HepG2 (cell line): Measurements from ENCODE around the gene ANKRD35. TPM values are rescaled to one million over a fixed set of nuclear protein-coding genes. Genes with fewer than 3 reads are reported as not detected.

ENCODE experiments used
- ATAC-seq: fragments of 200-7000 bp; cut with Tn5 transposase; 3 replicates; pipeline ENCODE4 v1.9.1; 2020; ENCODE audit warnings: mild to moderate bottlenecking, moderate library complexity
- BruUV-seq: library from RNA; stranded (reverse); fragments of 400-500 nt; replicated peaks from 2 replicates; lab custom pipeline; 2021; lab: Mats Ljungman, UMichigan
- CTCF ChIA-PET: fragments of 300-600 bp; formaldehyde crosslinking; extraction: SDS; loops from one replicate; lab custom pipeline; 2021; ENCODE audit warnings: low total read pairs, inconsistent platforms, low intra/inter-chr PET ratio; lab: Yijun Ruan, JAX
- POLR2A ChIA-PET: fragments of 350-600 bp; sonication (Branson Sonifier 250); formaldehyde crosslinking; loops from one replicate; lab custom pipeline; 2020; ENCODE audit warnings: antibody characterized with exemption, inconsistent platforms; lab: Yijun Ruan, JAX
- DNase-seq: peaks from one replicate; pipeline ENCODE4 v3.0.0-alpha.2; 2015; ENCODE audit warnings: low spot score
- FAIRE-seq: peaks from 3 replicates; lab custom pipeline; 2011; peaks lifted over from hg19 to GRCh38; lab: Jason Lieb, UNC
- H2AFZ ChIP-seq: one replicate; pipeline ENCODE4 v1.6.1; 2011; ENCODE audit warnings: low read length, inconsistent platforms
- H3K27ac ChIP-seq: fragments of 300-600 bp; 3 replicates; pipeline ENCODE4 v1.8.0; 2011; ENCODE audit warnings: mixed run types, mild to moderate bottlenecking, mixed read lengths, low read length, inconsistent platforms; ENCODE audit not compliant: insufficient read depth; ENCODE audit errors: extremely low read length
- H3K27me3 ChIP-seq, 2 experiments: fragments of 200-600 bp in 1 of 2; 2 replicates in 1 of 2; 3 replicates in 1 of 2; pipeline versions ENCODE4 v1.6.0 to v1.8.0; 2011; ENCODE audit warnings: low read length in 2 of 2, mild to moderate bottlenecking in 2 of 2, moderate library complexity in 2 of 2, inconsistent platforms in 1 of 2; ENCODE audit not compliant: insufficient read depth in 2 of 2, control insufficient read depth in 1 of 2
- H3K36me3 ChIP-seq, 2 experiments: fragments of 200-600 bp in 1 of 2; replicated peaks in 1 of 2; 2 replicates in 1 of 2; 3 replicates in 1 of 2; pipeline versions ENCODE4 v1.5.1 to v1.8.0; 2011; ENCODE audit warnings: low read length in 2 of 2, inconsistent platforms in 1 of 2; ENCODE audit not compliant: insufficient read depth in 2 of 2, control insufficient read depth in 1 of 2
- H3K4me1 ChIP-seq: 2 replicates; pipeline ENCODE4 v1.5.1; 2012; ENCODE audit warnings: low read length, inconsistent platforms; ENCODE audit not compliant: insufficient read depth
- H3K4me2 ChIP-seq: 2 replicates; pipeline ENCODE4 v1.6.0; 2011; ENCODE audit warnings: low read depth, low read length, inconsistent platforms
- H3K4me3 ChIP-seq, 3 experiments: fragments of 200-600 bp in 1 of 3; sonication (generic), shearing (Covaris generic) in 1 of 3; replicated peaks in 1 of 3; 2 replicates each; pipeline ENCODE4 v1.5.1; 2011 to 2016; ENCODE audit warnings: low read length in 3 of 3, inconsistent platforms in 2 of 3, low read depth in 2 of 3, mild to moderate bottlenecking in 2 of 3, control low read depth in 1 of 3, mixed read lengths in 1 of 3; ENCODE audit not compliant: insufficient read depth in 1 of 3
- H3K79me2 ChIP-seq: one replicate; pipeline ENCODE4 v1.6.1; 2011; ENCODE audit warnings: low read length, inconsistent platforms; ENCODE audit not compliant: insufficient read depth
- H3K9ac ChIP-seq: 2 replicates; pipeline ENCODE4 v1.6.0; 2011; ENCODE audit warnings: mild to moderate bottlenecking, low read depth, low read length, inconsistent platforms; ENCODE audit not compliant: insufficient read depth
- H3K9me3 ChIP-seq: 2 replicates; pipeline ENCODE4 v1.5.1; 2012; ENCODE audit warnings: mild to moderate bottlenecking, low read length
- H4K20me1 ChIP-seq: 2 replicates; pipeline ENCODE4 v1.6.0; 2011; ENCODE audit warnings: inconsistent platforms, mild to moderate bottlenecking, low read length, moderate library complexity; ENCODE audit not compliant: insufficient read depth
- ADNP ChIP-seq: sonication (generic); formaldehyde crosslinking; IDR thresholded peaks from 2 replicates; pipeline ENCODE4 v1.4.0; 2020; ENCODE audit warnings: missing genetic modification reagents
- ARNT2 ChIP-seq: sonication (generic); formaldehyde crosslinking; IDR thresholded peaks from 2 replicates; pipeline ENCODE4 v1.8.0; 2022; ENCODE audit warnings: mild to moderate bottlenecking, low read depth, missing genetic modification reagents, moderate library complexity
- CBX5 ChIP-seq: sonication (generic); formaldehyde crosslinking; IDR thresholded peaks from 2 replicates; pipeline ENCODE4 v1.4.0; 2020; ENCODE audit warnings: missing genetic modification reagents, borderline replicate concordance
- ESRRA ChIP-seq: sonication (generic); formaldehyde crosslinking; IDR thresholded peaks from 2 replicates; pipeline ENCODE4 v1.5.1; 2020; ENCODE audit warnings: mild to moderate bottlenecking, low read depth, missing genetic modification reagents
- SNRNP70 ChIP-seq: fragments of 200-400 bp; formaldehyde crosslinking; IDR thresholded peaks from 2 replicates; pipeline ENCODE4 v1.6.1; 2017; ENCODE audit warnings: mild to moderate bottlenecking, low read depth, low read length, moderate library complexity
- TMF1 ChIP-seq: sonication (generic); formaldehyde crosslinking; IDR thresholded peaks from 2 replicates; pipeline ENCODE4 v1.8.1; 2022; ENCODE audit warnings: low read depth, missing genetic modification reagents
- ZNF570 ChIP-seq: sonication (generic); formaldehyde crosslinking; IDR thresholded peaks from 2 replicates; pipeline ENCODE4 v1.4.0; 2020; ENCODE audit warnings: mild to moderate bottlenecking, missing genetic modification reagents, borderline replicate concordance
- ZNF598 ChIP-seq: sonication (generic); formaldehyde crosslinking; IDR thresholded peaks from 2 replicates; pipeline ENCODE4 v1.5.1; 2020; ENCODE audit warnings: mild to moderate bottlenecking, missing genetic modification reagents, borderline replicate concordance
- ZNF720 ChIP-seq: sonication (generic); formaldehyde crosslinking; IDR thresholded peaks from 2 replicates; pipeline ENCODE4 v1.4.0; 2020; ENCODE audit warnings: missing genetic modification reagents
- ZNF768 ChIP-seq: sonication (generic); formaldehyde crosslinking; IDR thresholded peaks from 2 replicates; pipeline ENCODE4 v1.4.0; 2020; ENCODE audit warnings: missing genetic modification reagents
- WGBS: methylation state at CpG from one replicate; pipeline ENCODE4 v1.1.6; 2017; ENCODE audit warnings: low lambda C conversion rate; 5-methylcytosine and 5-hydroxymethylcytosine counted together
- in situ Hi-C: cut with HindIII; loops from 2 replicates; pipeline ENCODE4 v1.10.0; 2017; ENCODE audit warnings: low pct_unique_long_range_greater_than_20kb; ENCODE audit not compliant: extremely low pct_ligation_motif_present
- intact Hi-C: fragments of 100-400 bp; cut with micrococcal nuclease; formaldehyde crosslinking; loops from one replicate; pipeline ENCODE4 v1.10.0; 2022; ENCODE audit not compliant: unreplicated experiment
- polyA plus RNA-seq, 8 experiments: library from polyadenylated mRNA; depleted of rRNA in 3 of 8; stranded (reverse) in 7 of 8; unstranded in 1 of 8; fragments of >200 nt; fragmentation: Illumina TruSeq in 4 of 8; extraction: Trizol in 4 of 8; gene quantifications; 2 replicates each; pipeline versions ENCODE4 v1.2.1 to v1.2.3, GENCODE V29; 2011 to 2016; ENCODE audit warnings: low read depth in 4 of 8, missing spikeins in 1 of 8, mixed read lengths in 1 of 8; ENCODE audit not compliant: insufficient read depth in 1 of 8
- total RNA-seq, 5 experiments: library from RNA; depleted of rRNA; stranded (reverse); fragments of >200 nt; fragmentation: Illumina TruSeq; extraction: Trizol; gene quantifications; 2 replicates each; pipeline ENCODE4 v1.2.3, GENCODE V29; 2016; ENCODE audit warnings: low read depth in 1 of 5
- TF ChIP-seq, protein P1 (sequence below), 2 experiments: sonication (generic) in 1 of 2; formaldehyde crosslinking in 1 of 2; IDR thresholded peaks; 2 replicates each; pipeline versions ENCODE4 v1.6.1 to v1.9.0; 2014 to 2022; ENCODE audit warnings: antibody characterized with exemption in 1 of 2, borderline replicate concordance in 1 of 2, inconsistent platforms in 1 of 2, low read depth in 1 of 2, missing genetic modification reagents in 1 of 2
- TF ChIP-seq, protein P2 (sequence below): fragments of 450-650 bp; IDR thresholded peaks from 2 replicates; pipeline ENCODE4 v1.6.1; 2017
- TF ChIP-seq, protein P3 (sequence below): sonication (generic); formaldehyde crosslinking; IDR thresholded peaks from 2 replicates; pipeline ENCODE4 v1.8.0; 2022; ENCODE audit warnings: missing genetic modification reagents, mild to moderate bottlenecking, moderate library complexity, borderline replicate concordance

The ANKRD35 gene
- total and polyA plus RNA-seq, 2 of the 13 experiments (the other 11 are each of a cell fraction or from before 2014, with no cell fraction given): 0.02 TPM; not detected in 1

DNA sequence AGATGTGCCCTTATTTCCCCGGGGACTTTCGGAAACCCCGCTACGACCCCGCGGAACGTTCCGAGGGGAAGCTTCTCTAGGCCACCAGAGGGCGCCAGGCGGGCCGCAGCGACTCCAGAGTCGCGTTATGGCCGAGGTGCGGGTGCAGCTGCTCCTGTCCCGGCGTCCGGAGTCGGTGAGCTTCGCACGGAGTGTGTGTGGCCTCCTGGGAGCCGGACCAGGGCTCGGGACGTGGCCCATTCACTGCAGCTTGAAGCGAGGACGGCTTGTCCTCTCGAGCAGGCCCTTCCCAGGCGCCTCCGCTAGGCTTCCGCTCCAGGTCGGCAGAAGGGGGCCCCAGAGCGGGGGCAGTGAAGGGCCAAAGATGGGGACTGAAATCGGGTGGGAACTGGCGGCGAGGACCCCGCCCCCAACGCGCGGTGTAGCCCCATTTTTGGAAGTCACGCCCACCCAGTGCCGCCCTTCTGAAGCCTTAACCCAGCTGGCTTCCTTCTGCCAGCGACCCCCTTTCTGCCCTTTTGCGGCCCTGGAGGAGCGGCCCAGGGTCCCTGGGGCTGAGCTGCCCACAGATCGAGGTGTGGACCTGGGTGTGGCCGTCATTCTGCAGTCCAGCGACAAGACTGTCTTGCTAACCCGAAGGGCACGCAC, 40.0 kb downstream of the ANKRD35 start, which contains the start of gene NUDT17:
NUDT17 (plus strand) TSS at position 117 of the 648 bp plus-strand sequence; CDS start at position 128, 11 bp downstream.
- in situ Hi-C loops (loop anchor here (10.0 kb wide), 1 partner anchor 169 kb away; no protein-coding TSS in a partner anchor), intact Hi-C loops (loop anchor here (1.0 kb wide), 2 partner anchors 65 to 168 kb away; partner anchors contain the start of gene ITGA10)
- H3K27ac ChIP-seq: no peak within 1 kb of the TSS
- H2AFZ ChIP-seq: no peak within 1 kb of the TSS
- H3K4me3 ChIP-seq: peak within 1 kb of the TSS; percentile 55 to 78 (median 66)
- DNase-seq (peak; percentile 52), FAIRE-seq (peak; percentile 46), ATAC-seq (peak; percentile 87)
- peak within 1 kb of the TSS; percentile 95 for H3K4me2 ChIP-seq
- peak within 1 kb of the TSS; percentile 68 for H3K9ac ChIP-seq
- CTCF ChIA-PET: interaction anchor here (1.2 to 2.5 kb wide), 2 partner anchors 13 to 168 kb away, joined by 3 to 14 read pairs; partner anchors contain the start of gene PIAS3
- WGBS: 3% methylated on average over 8 of the region's 50 CpGs
- no TSS peak for BruUV-seq
- peaks cover 12% of the 10 kb centered on the region for H3K4me1 ChIP-seq
- H3K36me3 ChIP-seq: peaks cover 15 to 27% of the 10 kb centered on the region in 2 experiments
- POLR2A ChIA-PET: interaction anchor here (0.8 to 4.5 kb wide), 12 partner anchors 10 to 118 kb away, joined by 3 to 44 read pairs (median 4); partner anchors contain the start of genes LIX1L, PIAS3, POLR3C and RBM8A
- H3K9me3 ChIP-seq: no peaks in the 10 kb centered on the region
- no peaks in the 10 kb centered on the region for H4K20me1 ChIP-seq
- H3K27me3 ChIP-seq: no peaks in the 10 kb centered on the region
- H3K79me2 ChIP-seq: no peaks in the 10 kb centered on the region
- TF ChIP-seq, protein P1, sequence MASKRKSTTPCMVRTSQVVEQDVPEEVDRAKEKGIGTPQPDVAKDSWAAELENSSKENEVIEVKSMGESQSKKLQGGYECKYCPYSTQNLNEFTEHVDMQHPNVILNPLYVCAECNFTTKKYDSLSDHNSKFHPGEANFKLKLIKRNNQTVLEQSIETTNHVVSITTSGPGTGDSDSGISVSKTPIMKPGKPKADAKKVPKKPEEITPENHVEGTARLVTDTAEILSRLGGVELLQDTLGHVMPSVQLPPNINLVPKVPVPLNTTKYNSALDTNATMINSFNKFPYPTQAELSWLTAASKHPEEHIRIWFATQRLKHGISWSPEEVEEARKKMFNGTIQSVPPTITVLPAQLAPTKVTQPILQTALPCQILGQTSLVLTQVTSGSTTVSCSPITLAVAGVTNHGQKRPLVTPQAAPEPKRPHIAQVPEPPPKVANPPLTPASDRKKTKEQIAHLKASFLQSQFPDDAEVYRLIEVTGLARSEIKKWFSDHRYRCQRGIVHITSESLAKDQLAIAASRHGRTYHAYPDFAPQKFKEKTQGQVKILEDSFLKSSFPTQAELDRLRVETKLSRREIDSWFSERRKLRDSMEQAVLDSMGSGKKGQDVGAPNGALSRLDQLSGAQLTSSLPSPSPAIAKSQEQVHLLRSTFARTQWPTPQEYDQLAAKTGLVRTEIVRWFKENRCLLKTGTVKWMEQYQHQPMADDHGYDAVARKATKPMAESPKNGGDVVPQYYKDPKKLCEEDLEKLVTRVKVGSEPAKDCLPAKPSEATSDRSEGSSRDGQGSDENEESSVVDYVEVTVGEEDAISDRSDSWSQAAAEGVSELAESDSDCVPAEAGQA (IDR thresholded peaks at IDR 0.05; ENCODE audit: low read depth): 0 out of 2 replicates have a peak, but pooled peaks have one; percentile 13
- TF ChIP-seq, protein P1 (CRISPR knock-in tag; IDR thresholded peaks at IDR 0.05; ENCODE audit: borderline replicate concordance): no peak
- TF ChIP-seq ARNT2 (CRISPR knock-in tag) (0 out of 2 replicates have a peak, but pooled peaks have one; percentile 39), ADNP (CRISPR knock-in tag) (no peak), ESRRA (CRISPR knock-in tag) (no peak), CBX5 (CRISPR knock-in tag) (peak; percentile 52; the same call in 1 of the 2 replicates), ZNF768 (CRISPR knock-in tag) (peak; percentile 68; the same call in 1 of the 2 replicates), SNRNP70 (no peak), TMF1 (no peak), ZNF720 (CRISPR knock-in tag) (no peak), ZNF598 (CRISPR knock-in tag) (peak; percentile 62; the same call in 1 of the 2 replicates), ZNF570 (no peak)
- TF ChIP-seq, protein P2, sequence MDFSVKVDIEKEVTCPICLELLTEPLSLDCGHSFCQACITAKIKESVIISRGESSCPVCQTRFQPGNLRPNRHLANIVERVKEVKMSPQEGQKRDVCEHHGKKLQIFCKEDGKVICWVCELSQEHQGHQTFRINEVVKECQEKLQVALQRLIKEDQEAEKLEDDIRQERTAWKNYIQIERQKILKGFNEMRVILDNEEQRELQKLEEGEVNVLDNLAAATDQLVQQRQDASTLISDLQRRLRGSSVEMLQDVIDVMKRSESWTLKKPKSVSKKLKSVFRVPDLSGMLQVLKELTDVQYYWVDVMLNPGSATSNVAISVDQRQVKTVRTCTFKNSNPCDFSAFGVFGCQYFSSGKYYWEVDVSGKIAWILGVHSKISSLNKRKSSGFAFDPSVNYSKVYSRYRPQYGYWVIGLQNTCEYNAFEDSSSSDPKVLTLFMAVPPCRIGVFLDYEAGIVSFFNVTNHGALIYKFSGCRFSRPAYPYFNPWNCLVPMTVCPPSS: no peak
- TF ChIP-seq, protein P3, sequence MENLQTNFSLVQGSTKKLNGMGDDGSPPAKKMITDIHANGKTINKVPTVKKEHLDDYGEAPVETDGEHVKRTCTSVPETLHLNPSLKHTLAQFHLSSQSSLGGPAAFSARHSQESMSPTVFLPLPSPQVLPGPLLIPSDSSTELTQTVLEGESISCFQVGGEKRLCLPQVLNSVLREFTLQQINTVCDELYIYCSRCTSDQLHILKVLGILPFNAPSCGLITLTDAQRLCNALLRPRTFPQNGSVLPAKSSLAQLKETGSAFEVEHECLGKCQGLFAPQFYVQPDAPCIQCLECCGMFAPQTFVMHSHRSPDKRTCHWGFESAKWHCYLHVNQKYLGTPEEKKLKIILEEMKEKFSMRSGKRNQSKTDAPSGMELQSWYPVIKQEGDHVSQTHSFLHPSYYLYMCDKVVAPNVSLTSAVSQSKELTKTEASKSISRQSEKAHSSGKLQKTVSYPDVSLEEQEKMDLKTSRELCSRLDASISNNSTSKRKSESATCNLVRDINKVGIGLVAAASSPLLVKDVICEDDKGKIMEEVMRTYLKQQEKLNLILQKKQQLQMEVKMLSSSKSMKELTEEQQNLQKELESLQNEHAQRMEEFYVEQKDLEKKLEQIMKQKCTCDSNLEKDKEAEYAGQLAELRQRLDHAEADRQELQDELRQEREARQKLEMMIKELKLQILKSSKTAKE (CRISPR knock-in tag): no peak
